Mesendoderm (in vitro differentiated cells): Measurements from ENCODE around the gene ASXL3.
A peak's percentile ranks its signal among the peaks of the same experiment; 100 is the strongest.

Experiments
- DNase-seq: peaks from one replicate; pipeline ENCODE4 v3.0.0; 2013
- H2AK5ac ChIP-seq: 2 replicates; pipeline ENCODE4 v1.6.1; 2013; ENCODE audit warnings: low read length, inconsistent platforms
- H2BK120ac ChIP-seq: 2 replicates; pipeline ENCODE4 v1.6.1; 2013; ENCODE audit warnings: low read depth, mild to moderate bottlenecking, low read length, moderate library complexity, mixed read lengths
- H2BK15ac ChIP-seq: replicated peaks from 2 replicates; pipeline ENCODE4 v1.6.1; 2013; ENCODE audit warnings: low read depth, mild to moderate bottlenecking, moderate library complexity
- H2BK5ac ChIP-seq: 2 replicates; pipeline ENCODE4 v1.6.1; 2013; ENCODE audit warnings: low read length, inconsistent platforms
- H3K18ac ChIP-seq: 2 replicates; pipeline ENCODE4 v1.6.1; 2013; ENCODE audit warnings: mild to moderate bottlenecking, low read length, mixed read lengths
- H3K23ac ChIP-seq: one replicate; pipeline ENCODE4 v1.6.1; 2013; ENCODE audit warnings: low read length
- H3K27ac ChIP-seq: 2 replicates; pipeline ENCODE4 v1.5.1; 2013; ENCODE audit warnings: low read depth, mild to moderate bottlenecking, inconsistent platforms, low read length, moderate library complexity
- H3K27me3 ChIP-seq: 2 replicates; pipeline ENCODE4 v1.6.1; 2013; ENCODE audit warnings: low read length, control low read depth, mild to moderate bottlenecking, inconsistent platforms; ENCODE audit not compliant: insufficient read depth, poor library complexity
- H3K36me3 ChIP-seq: 2 replicates; pipeline ENCODE4 v1.6.1; 2013; ENCODE audit warnings: low read length, inconsistent platforms; ENCODE audit not compliant: control insufficient read depth, insufficient read depth
- H3K4ac ChIP-seq: one replicate; pipeline ENCODE4 v1.6.1; 2013; ENCODE audit warnings: low read depth, mild to moderate bottlenecking, low read length, moderate library complexity
- H3K4me1 ChIP-seq: 2 replicates; pipeline ENCODE4 v1.6.1; 2013; ENCODE audit warnings: low read depth, low read length, inconsistent platforms; ENCODE audit not compliant: control insufficient read depth
- H3K4me2 ChIP-seq: 2 replicates; pipeline ENCODE4 v1.6.1; 2013; ENCODE audit warnings: low read length
- H3K4me3 ChIP-seq: 2 replicates; pipeline ENCODE4 v1.5.1; 2013; ENCODE audit warnings: mild to moderate bottlenecking, low read length
- H3K56ac ChIP-seq: one replicate; pipeline ENCODE4 v1.6.1; 2013; ENCODE audit warnings: low read length
- H3K79me1 ChIP-seq: 2 replicates; pipeline ENCODE4 v1.6.1; 2013; ENCODE audit warnings: low read length, inconsistent platforms
- H3K79me2 ChIP-seq: 2 replicates; pipeline ENCODE4 v1.6.1; 2013; ENCODE audit warnings: mild to moderate bottlenecking, low read length; ENCODE audit not compliant: control insufficient read depth, insufficient read depth
- H3K9ac ChIP-seq: 2 replicates; pipeline ENCODE4 v1.6.1; 2013; ENCODE audit warnings: low read length, inconsistent platforms
- H4K5ac ChIP-seq: one replicate; pipeline ENCODE4 v1.6.1; 2013; ENCODE audit warnings: low read length
- H4K8ac ChIP-seq: one replicate; pipeline ENCODE4 v1.6.1; 2013; ENCODE audit warnings: low read depth, mild to moderate bottlenecking, control low read depth, low read length, moderate library complexity
- WGBS: extraction: QIAGEN DNeasy Blood & Tissue Kit; methylation state at CpG from one replicate; pipeline ENCODE4 v1.1.7; 2013; ENCODE audit warnings: low lambda C conversion rate, missing lambda C conversion rate; ENCODE audit not compliant: insufficient coverage; ENCODE audit errors: extremely low coverage; 5-methylcytosine and 5-hydroxymethylcytosine counted together

Gene ASXL3

DNA sequence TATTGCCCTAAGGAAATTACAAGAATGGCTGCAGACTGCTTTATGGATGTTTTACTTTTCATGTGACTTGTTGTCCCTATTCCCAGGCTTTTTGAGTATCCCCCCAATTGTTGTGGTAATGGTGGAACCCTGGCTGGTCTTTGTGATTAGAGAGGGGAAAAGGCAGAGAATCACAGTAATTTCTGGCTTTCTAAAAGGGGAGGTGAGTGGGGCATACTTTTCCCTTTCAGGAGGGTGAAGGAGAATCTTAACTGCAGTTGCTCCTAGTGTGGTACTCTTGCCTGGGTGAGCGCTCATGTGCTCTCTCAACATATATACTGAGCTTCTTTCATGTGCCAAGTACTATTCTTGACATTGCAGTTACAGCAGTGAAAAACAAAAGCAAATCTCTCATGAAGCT, 69.3 kb downstream of the ASXL3 start:
- H2AK5ac ChIP-seq, result no peak overlapping the region
- H3K36me3 ChIP-seq, result no peaks in the 10 kb centered on the region
- H2BK5ac ChIP-seq, result no peak overlapping the region
- H3K23ac ChIP-seq, result no peak overlapping the region
- no peak for DNase-seq
- H3K79me2 ChIP-seq, result no peaks in the 10 kb centered on the region
- H3K27me3 ChIP-seq, result no peaks in the 10 kb centered on the region
- H2BK120ac ChIP-seq, result no peak overlapping the region
- H3K9ac ChIP-seq, result no peak overlapping the region
- H4K8ac ChIP-seq, result no peak overlapping the region
- no peak overlapping the region for H3K4ac ChIP-seq
- H3K4me3 ChIP-seq, result no peak overlapping the region
- no peak overlapping the region for H3K27ac ChIP-seq
- H3K79me1 ChIP-seq, result no peaks in the 10 kb centered on the region
- H3K4me1 ChIP-seq, result no peaks in the 10 kb centered on the region
- H3K18ac ChIP-seq, result no peak overlapping the region
- H4K5ac ChIP-seq, result no peak overlapping the region
- no peak overlapping the region for H2BK15ac ChIP-seq
- H3K56ac ChIP-seq, result no peak overlapping the region
- WGBS, result no CpG with 5 or more reads among the region's 1 CpG
- H3K4me2 ChIP-seq, result no peak overlapping the region

DNA sequence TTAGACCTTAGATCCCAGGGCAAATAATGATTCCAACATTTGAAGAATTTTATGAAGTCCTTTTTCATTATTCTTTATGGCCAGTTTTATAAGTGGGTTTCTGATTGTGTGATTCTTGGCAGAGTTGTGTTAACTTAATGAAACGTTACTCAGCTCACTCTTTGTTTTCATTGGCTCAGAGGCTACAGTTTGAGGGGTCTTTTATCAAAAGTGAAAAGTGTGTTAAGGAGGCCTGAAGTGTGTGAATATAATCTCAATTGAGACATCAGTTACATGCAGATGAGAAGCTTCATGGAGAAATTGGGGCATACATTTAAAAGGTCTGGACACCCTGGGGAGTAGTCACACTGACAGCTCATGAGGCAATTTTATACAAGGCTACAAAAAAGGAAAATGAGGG, 74.6 kb downstream of the ASXL3 start:
- WGBS, result no CpG with 5 or more reads among the region's 1 CpG
- H2AK5ac ChIP-seq, result no peak overlapping the region
- H2BK15ac ChIP-seq, result no peak overlapping the region
- no peak overlapping the region for H3K9ac ChIP-seq
- no peak overlapping the region for H3K4me3 ChIP-seq
- H4K5ac ChIP-seq, result peak overlapping the region; percentile 39
- H3K27me3 ChIP-seq, result no peaks in the 10 kb centered on the region
- H3K56ac ChIP-seq, result no peak overlapping the region
- no peaks in the 10 kb centered on the region for H3K79me2 ChIP-seq
- no peaks in the 10 kb centered on the region for H3K36me3 ChIP-seq
- no peak overlapping the region for H3K23ac ChIP-seq
- H2BK5ac ChIP-seq, result no peak overlapping the region
- no peak overlapping the region for H3K4me2 ChIP-seq
- no peak for DNase-seq
- H2BK120ac ChIP-seq, result no peak overlapping the region
- no peak overlapping the region for H3K27ac ChIP-seq
- H3K4me1 ChIP-seq, result no peaks in the 10 kb centered on the region
- no peak overlapping the region for H3K4ac ChIP-seq
- H3K79me1 ChIP-seq, result no peaks in the 10 kb centered on the region
- H3K18ac ChIP-seq, result no peak overlapping the region
- no peak overlapping the region for H4K8ac ChIP-seq

DNA sequence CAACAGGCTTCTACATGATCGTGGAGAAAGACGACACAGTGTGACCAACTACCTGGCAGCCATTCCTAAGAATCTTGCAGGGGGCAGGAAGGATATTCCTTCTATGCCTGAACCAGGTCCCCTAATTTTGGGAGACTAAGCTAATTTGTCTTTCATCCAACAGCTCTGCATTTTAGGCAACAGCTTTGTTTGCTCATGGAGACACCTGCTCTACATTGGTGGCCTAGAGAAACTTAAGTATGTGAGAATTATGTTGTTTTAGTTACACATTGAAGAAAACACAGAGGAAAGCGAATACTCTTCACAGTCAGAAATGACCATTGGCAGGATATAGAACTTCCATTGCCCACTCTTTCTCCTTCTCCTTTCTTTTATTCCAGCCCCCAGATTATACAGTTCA, 75.2 kb downstream of the ASXL3 start:
- H3K4ac ChIP-seq, result no peak overlapping the region
- WGBS, result no CpG with 5 or more reads among the region's 3 CpGs
- H3K36me3 ChIP-seq, result no peaks in the 10 kb centered on the region
- no peak overlapping the region for H4K5ac ChIP-seq
- H2BK120ac ChIP-seq, result no peak overlapping the region
- H3K4me3 ChIP-seq, result no peak overlapping the region
- H3K27ac ChIP-seq, result no peak overlapping the region
- H3K27me3 ChIP-seq, result no peaks in the 10 kb centered on the region
- H3K9ac ChIP-seq, result no peak overlapping the region
- H2AK5ac ChIP-seq, result no peak overlapping the region
- H4K8ac ChIP-seq, result no peak overlapping the region
- H3K79me1 ChIP-seq, result no peaks in the 10 kb centered on the region
- no peak for DNase-seq
- no peak overlapping the region for H3K56ac ChIP-seq
- no peaks in the 10 kb centered on the region for H3K79me2 ChIP-seq
- H3K18ac ChIP-seq, result no peak overlapping the region
- no peak overlapping the region for H3K23ac ChIP-seq
- H3K4me2 ChIP-seq, result no peak overlapping the region
- H3K4me1 ChIP-seq, result no peaks in the 10 kb centered on the region
- H2BK5ac ChIP-seq, result no peak overlapping the region
- no peak overlapping the region for H2BK15ac ChIP-seq

DNA sequence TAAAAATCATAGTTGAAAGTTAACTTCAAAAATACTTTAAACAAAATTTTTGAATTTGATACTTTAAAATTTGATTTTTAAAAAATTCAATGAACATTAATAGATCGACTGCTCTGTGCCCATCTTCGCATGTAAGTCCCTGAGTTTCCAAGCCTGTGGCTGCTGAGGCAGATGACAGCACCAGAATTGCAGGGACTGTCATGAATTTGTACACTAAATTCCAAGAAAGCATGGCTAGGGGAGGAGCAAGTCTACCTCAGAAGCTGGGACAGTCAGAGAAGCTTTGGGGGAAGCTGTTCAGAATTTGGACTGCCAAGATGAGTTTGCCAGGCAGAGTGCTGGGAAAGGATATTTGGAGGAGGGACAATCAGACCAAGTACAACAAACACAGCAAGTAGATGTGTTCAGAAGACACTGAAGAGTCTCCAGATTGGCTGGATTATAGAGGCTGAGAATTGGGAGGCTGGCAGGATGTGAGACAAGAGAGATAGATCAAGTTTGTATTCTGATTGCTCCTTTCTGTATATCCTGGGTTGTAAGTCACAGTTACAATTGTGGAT, 79.0 kb downstream of the ASXL3 start:
- no peaks in the 10 kb centered on the region for H3K79me2 ChIP-seq
- no peaks in the 10 kb centered on the region for H3K36me3 ChIP-seq
- no CpG with 5 or more reads among the region's 2 CpGs for WGBS
- H3K18ac ChIP-seq, result no peak overlapping the region
- H3K23ac ChIP-seq, result no peak overlapping the region
- H3K4me2 ChIP-seq, result no peak overlapping the region
- no peak overlapping the region for H3K56ac ChIP-seq
- H2BK120ac ChIP-seq, result no peak overlapping the region
- H2BK15ac ChIP-seq, result no peak overlapping the region
- H3K4me3 ChIP-seq, result no peak overlapping the region
- H3K4me1 ChIP-seq, result no peaks in the 10 kb centered on the region
- no peak overlapping the region for H2AK5ac ChIP-seq
- no peak overlapping the region for H3K27ac ChIP-seq
- no peak overlapping the region for H2BK5ac ChIP-seq
- no peaks in the 10 kb centered on the region for H3K79me1 ChIP-seq
- H3K27me3 ChIP-seq, result no peaks in the 10 kb centered on the region
- DNase-seq, result no peak
- H3K9ac ChIP-seq, result no peak overlapping the region
- no peak overlapping the region for H4K5ac ChIP-seq
- peak overlapping the region; percentile 76 for H4K8ac ChIP-seq
- no peak overlapping the region for H3K4ac ChIP-seq

DNA sequence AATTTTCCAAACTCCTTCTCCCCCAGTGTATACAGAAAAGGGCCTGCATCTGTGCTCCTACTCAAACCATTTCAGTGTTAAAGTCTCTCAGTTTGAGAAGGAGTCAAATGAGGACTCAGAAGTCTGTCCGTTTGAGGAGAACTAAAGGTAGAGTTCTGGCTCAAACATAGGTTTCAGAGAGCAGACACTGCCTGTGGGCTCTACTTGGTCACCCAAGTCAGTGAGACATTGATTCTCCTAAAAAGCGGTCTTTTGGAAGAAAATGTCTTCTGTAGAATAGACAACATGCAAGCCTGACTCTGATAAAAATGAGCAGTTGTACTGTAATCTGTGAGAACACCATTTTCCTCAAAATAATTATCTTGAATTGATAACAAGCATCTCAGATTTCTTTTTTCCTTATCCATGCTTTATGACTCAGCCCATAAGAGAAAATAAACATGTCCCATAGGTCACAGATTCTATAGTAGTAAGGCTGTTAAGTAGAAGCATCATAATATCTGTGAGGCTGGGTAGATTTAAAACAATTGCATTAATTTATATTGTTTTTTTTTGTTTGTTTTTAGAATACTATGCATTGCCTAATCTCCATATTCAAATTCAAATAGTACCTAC, 82.8 kb downstream of the ASXL3 start:
- Histone ChIP-seq H3K36me3 (no peaks in the 10 kb centered on the region), H3K27ac (no peak overlapping the region), H3K27me3 (no peaks in the 10 kb centered on the region), H2BK5ac (no peak overlapping the region), H4K5ac (no peak overlapping the region), H3K79me2 (no peaks in the 10 kb centered on the region), H2AK5ac (no peak overlapping the region), H3K18ac (no peak overlapping the region), H3K56ac (no peak overlapping the region), H3K79me1 (no peaks in the 10 kb centered on the region), H3K23ac (no peak overlapping the region), H2BK120ac (no peak overlapping the region), H4K8ac (no peak overlapping the region), H2BK15ac (no peak overlapping the region), H3K4me2 (no peak overlapping the region), H3K4ac (no peak overlapping the region), H3K4me1 (no peaks in the 10 kb centered on the region), H3K9ac (no peak overlapping the region), H3K4me3 (no peak overlapping the region)
- no peak for DNase-seq
- no CpG with 5 or more reads among the region's 2 CpGs for WGBS
